ENCODE data around the gene HEATR5B.
"Not testable (repeated sequence)": the region's sequence is repeated elsewhere in the genome, so short reads cannot be mapped to it uniquely, and the experiment has no call there.

DNA sequence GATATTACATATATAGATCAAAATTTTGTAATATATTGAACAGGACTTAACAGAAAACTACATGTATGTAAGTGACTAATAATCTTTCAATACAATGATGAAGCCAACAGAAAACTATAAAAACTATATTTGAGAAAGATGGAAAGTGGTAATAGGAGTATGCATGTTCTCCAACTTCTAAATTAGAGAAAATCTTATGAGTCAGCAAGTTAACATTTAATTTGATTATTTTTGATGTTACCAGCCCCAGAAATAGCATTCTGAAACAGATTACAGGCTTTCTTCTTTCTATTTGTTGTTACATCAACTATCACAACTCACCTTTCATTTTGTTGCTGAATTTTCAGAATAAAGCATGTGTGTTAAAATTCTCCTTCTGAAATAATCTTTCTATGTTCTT is 147.6 kb downstream of the HEATR5B start:
- TF ChIP-seq, protein P1, sequence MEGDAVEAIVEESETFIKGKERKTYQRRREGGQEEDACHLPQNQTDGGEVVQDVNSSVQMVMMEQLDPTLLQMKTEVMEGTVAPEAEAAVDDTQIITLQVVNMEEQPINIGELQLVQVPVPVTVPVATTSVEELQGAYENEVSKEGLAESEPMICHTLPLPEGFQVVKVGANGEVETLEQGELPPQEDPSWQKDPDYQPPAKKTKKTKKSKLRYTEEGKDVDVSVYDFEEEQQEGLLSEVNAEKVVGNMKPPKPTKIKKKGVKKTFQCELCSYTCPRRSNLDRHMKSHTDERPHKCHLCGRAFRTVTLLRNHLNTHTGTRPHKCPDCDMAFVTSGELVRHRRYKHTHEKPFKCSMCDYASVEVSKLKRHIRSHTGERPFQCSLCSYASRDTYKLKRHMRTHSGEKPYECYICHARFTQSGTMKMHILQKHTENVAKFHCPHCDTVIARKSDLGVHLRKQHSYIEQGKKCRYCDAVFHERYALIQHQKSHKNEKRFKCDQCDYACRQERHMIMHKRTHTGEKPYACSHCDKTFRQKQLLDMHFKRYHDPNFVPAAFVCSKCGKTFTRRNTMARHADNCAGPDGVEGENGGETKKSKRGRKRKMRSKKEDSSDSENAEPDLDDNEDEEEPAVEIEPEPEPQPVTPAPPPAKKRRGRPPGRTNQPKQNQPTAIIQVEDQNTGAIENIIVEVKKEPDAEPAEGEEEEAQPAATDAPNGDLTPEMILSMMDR (optimal IDR thresholded peaks at IDR 0.05 in 1 of 3, IDR thresholded peaks at IDR 0.05 in 1 of 3, conservative IDR thresholded peaks at IDR 0.05 in 1 of 3; ENCODE audit: extremely low read depth in 1 of 3, insufficient read depth in 2 of 3, low read length in 3 of 3), result not testable (repeated sequence)
- not testable (repeated sequence) for TF ChIP-seq EZH2 (IDR thresholded peaks at IDR 0.05; ENCODE audit: low read length)
